K562 (cell line): ENCODE results near the gene NEDD8. TPM values are rescaled to one million over a fixed set of nuclear protein-coding genes. Genes with fewer than 3 reads are reported as not detected.

Source experiments
- ATF6 ChIP-seq: sonication (generic); formaldehyde crosslinking; IDR thresholded peaks from 2 replicates; pipeline ENCODE4 v1.4.0; 2020; ENCODE audit warnings: mild to moderate bottlenecking, missing genetic modification reagents
- BRD4 ChIP-seq: fragments of 200-600 bp; sonication (generic); IDR thresholded peaks from 2 replicates; pipeline ENCODE4 v1.6.1; 2017; ENCODE audit warnings: inconsistent platforms
- CREBBP ChIP-seq: IDR thresholded peaks from one replicate; pipeline ENCODE4 v1.6.1; 2012; ENCODE audit warnings: low read depth, mild to moderate bottlenecking, control low read depth, inconsistent platforms, low read length
- FOXP4 ChIP-seq: sonication (generic); formaldehyde crosslinking; IDR thresholded peaks from 2 replicates; pipeline ENCODE4 v1.8.0; 2022; ENCODE audit warnings: mild to moderate bottlenecking, missing genetic modification reagents, borderline replicate concordance
- HNRNPLL ChIP-seq: fragments of 200-400 bp; formaldehyde crosslinking; IDR thresholded peaks from 2 replicates; pipeline ENCODE4 v1.6.1; 2017; ENCODE audit warnings: low read length, low read depth, mild to moderate bottlenecking; ENCODE audit not compliant: poor library complexity, severe bottlenecking
- HOXB6 ChIP-seq: fragments of 250-450 bp; sonication (Bioruptor Pico); IDR thresholded peaks from 2 replicates; pipeline ENCODE4 v1.5.1; 2022; ENCODE audit warnings: mild to moderate bottlenecking, borderline replicate concordance
- MLX ChIP-seq, 2 experiments: fragments of 450-650 bp in 1 of 2; sonication (generic) in 1 of 2; formaldehyde crosslinking; conservative IDR thresholded peaks; 2 replicates each; pipeline versions ENCODE4 v1.4.0 to v1.8.1; 2020 to 2022; ENCODE audit warnings: mild to moderate bottlenecking in 1 of 2, missing genetic modification reagents in 1 of 2
- RBM17 ChIP-seq: fragments of 200-400 bp; formaldehyde crosslinking; IDR thresholded peaks from 2 replicates; pipeline ENCODE4 v1.6.1; 2017; ENCODE audit warnings: low read depth, mild to moderate bottlenecking, low read length, borderline replicate concordance
- RNF2 ChIP-seq: sonication (generic); IDR thresholded peaks from 2 replicates; pipeline ENCODE4 v1.6.1; 2016
- TAF9B ChIP-seq: fragments of 450-650 bp; IDR thresholded peaks from 2 replicates; pipeline ENCODE4 v1.6.1; 2018; ENCODE audit warnings: mild to moderate bottlenecking; ENCODE audit not compliant: partially characterized antibody
- ZBTB1 ChIP-seq: sonication (generic); formaldehyde crosslinking; IDR thresholded peaks from 2 replicates; pipeline ENCODE4 v1.8.1; 2023; ENCODE audit warnings: missing genetic modification reagents, low read depth, mild to moderate bottlenecking, borderline replicate concordance
- ZBTB9 ChIP-seq: fragments of 450-650 bp; formaldehyde crosslinking; IDR thresholded peaks from 2 replicates; pipeline ENCODE4 v1.4.0; 2020; ENCODE audit warnings: mild to moderate bottlenecking, moderate library complexity
- ZNF133 ChIP-seq: fragments of 250-450 bp; sonication (Bioruptor Pico); IDR thresholded peaks from 2 replicates; pipeline ENCODE4 v1.4.0; 2020; ENCODE audit warnings: mild to moderate bottlenecking
- ZNF140 ChIP-seq: fragments of 250-450 bp; sonication (Bioruptor Pico); IDR thresholded peaks from 2 replicates; pipeline ENCODE4 v1.8.0; 2021; ENCODE audit warnings: moderate library complexity, mild to moderate bottlenecking, inconsistent platforms
- ZNF511 ChIP-seq: sonication (generic); formaldehyde crosslinking; IDR thresholded peaks from 2 replicates; pipeline ENCODE4 v1.8.0; 2022; ENCODE audit warnings: mild to moderate bottlenecking, missing genetic modification reagents
- ZNF644 ChIP-seq: fragments of 200-800 bp; sonication (Bioruptor generic); IDR thresholded peaks from 2 replicates; pipeline ENCODE4 v1.6.1; 2016; ENCODE audit warnings: low read depth, missing genetic modification characterization, missing compliant biosample characterization
- ZNF740 ChIP-seq, 3 experiments: fragments of 200-800 bp in 1 of 3; sonication (Bioruptor generic) in 1 of 3; sonication (generic) in 1 of 3; formaldehyde crosslinking in 1 of 3; IDR thresholded peaks; 2 replicates each; pipeline versions ENCODE4 v1.6.1 to v1.8.0; 2016 to 2022; ENCODE audit warnings: mild to moderate bottlenecking in 2 of 3, missing compliant biosample characterization in 2 of 3, missing genetic modification characterization in 2 of 3, missing genetic modification reagents in 1 of 3
- ZZZ3 ChIP-seq: fragments of 450-650 bp; IDR thresholded peaks from 2 replicates; pipeline ENCODE4 v1.6.1; 2016; ENCODE audit warnings: antibody characterized with exemption, mild to moderate bottlenecking, moderate library complexity
- polyA plus RNA-seq, 8 experiments: library from polyadenylated mRNA; depleted of rRNA in 4 of 8; stranded (reverse) in 5 of 8; unstranded in 3 of 8; fragments of >200 nt; fragmentation: Nextera tagmentation in 2 of 8; fragmentation: Illumina TruSeq in 1 of 8; extraction: Ambion mirVana in 2 of 8; extraction: Trizol in 1 of 8; gene quantifications; 2 replicates each; pipeline versions ENCODE4 v1.2.1 to v1.2.3, GENCODE V29; 2011 to 2014; ENCODE audit warnings: inconsistent platforms in 1 of 8, missing spikeins in 1 of 8
- total RNA-seq, 7 experiments: library from RNA; depleted of rRNA in 6 of 7; stranded (reverse); fragments of >200 nt in 6 of 7; fragmentation: Illumina TruSeq in 2 of 7; extraction: Trizol in 2 of 7; gene quantifications; 2 replicates each; pipeline versions ENCODE4 v1.2.1 to v1.2.3, GENCODE V29; 2011 to 2021; ENCODE audit warnings: low replicate concordance in 1 of 7

The NEDD8 gene
- total and polyA plus RNA-seq, 9 of the 15 experiments (the other 6 are each of a cell fraction or from before 2014, with no cell fraction given) = 142 to 691 (median 260) TPM

- no peak; the same call in 1 of the 2 replicates for TF ChIP-seq ZNF511 (CRISPR knock-in tag)
- TF ChIP-seq CREBBP = no peak
- TF ChIP-seq ATF6 = peak; percentile 40; the same call in 1 of the 2 replicates
- peak; percentile 10 for TF ChIP-seq HNRNPLL
- no peak for TF ChIP-seq ZNF140
- TF ChIP-seq ZBTB9 (CRISPR knock-in tag) = peak; percentile 72
- TF ChIP-seq ZNF644 = no peak
- no peak for TF ChIP-seq ZNF740 (CRISPR knock-in tag; IDR thresholded peaks at IDR 0.05)
- no peak for TF ChIP-seq ZNF740 (tag; IDR thresholded peaks at IDR 0.05)
- no peak for TF ChIP-seq RBM17
- TF ChIP-seq ZNF133 (CRISPR knock-in tag) = no peak
- no peak for TF ChIP-seq ZZZ3
- TF ChIP-seq BRD4 = peak; percentile 68; the same call in 1 of the 2 replicates
- peak; percentile 82; the same call in 1 of the 2 replicates for TF ChIP-seq RNF2
- no peak for TF ChIP-seq HOXB6
- TF ChIP-seq TAF9B = peak; percentile 42
- TF ChIP-seq ZBTB1 = no peak
- peak; percentile 59; the same call in 1 of the 2 replicates for TF ChIP-seq FOXP4 (CRISPR knock-in tag)
- no peak for TF ChIP-seq MLX (CRISPR knock-in tag; conservative IDR thresholded peaks at IDR 0.05)
Measured at GRCh38 chr14:24195186-24196070, 36.7 kb downstream of the NEDD8 start, which contains the start of gene TM9SF1 (continued).
